HG02610 (cell line): ENCODE measurements around the gene DPYD.
A peak's percentile ranks its signal among the peaks of the same experiment; 100 is the strongest.

Source experiments
- ATAC-seq: cut with Tn5 transposase; IDR thresholded peaks from one replicate; pipeline ENCODE4 v1.9.1; 2021; ENCODE audit warnings: mild to moderate bottlenecking, moderate library complexity; ENCODE audit not compliant: unreplicated experiment

The DPYD gene

DNA sequence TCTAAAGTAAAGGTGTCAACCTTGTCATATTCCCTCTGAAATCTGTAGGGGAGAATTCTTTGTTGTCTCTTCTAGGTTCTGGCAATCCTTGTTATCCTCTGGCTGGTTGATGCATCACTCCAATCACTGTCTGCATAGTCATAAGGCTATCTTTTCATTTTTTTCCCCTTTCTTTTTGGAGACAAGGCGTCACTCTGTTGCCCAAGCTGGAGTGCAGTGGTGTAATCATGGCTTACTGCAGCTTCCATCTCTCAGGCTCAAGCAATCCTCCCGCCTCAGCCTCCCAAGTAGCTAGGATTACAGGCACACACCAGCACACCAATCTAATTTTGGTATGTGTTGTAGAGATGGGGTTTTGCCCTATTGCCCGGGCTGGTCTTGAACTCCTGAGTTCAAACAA is 12.9 kb downstream of the DPYD start:
- no peak for ATAC-seq

- ATAC-seq: no peak
Measured at GRCh38 chr1:97906567-97907241, 14.1 kb downstream of the DPYD start.

- no peak for ATAC-seq
Measured at GRCh38 chr1:97905141-97905940, 15.5 kb downstream of the DPYD start.

DNA sequence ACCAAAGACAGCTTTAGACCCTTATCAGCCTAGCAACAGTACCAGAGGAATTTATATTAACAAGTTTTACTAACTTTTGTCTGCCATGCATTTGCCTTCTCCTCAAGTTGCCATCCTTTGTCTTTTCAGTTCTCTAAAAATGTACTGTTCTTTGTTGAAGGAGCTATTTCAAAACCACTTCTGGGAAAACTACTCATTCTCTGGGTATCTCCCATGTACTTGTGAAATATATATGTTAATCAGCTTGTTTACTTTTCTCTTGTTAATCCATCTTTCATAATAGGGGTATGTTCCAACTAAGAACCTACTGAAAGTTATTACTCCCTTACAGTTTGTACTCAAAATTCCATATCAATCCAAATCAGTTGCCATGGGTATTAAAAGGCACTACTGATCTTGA is 16.3 kb downstream of the DPYD start:
- ATAC-seq: peak; percentile 67

GRCh38 chr1:97903626-97904025 is 17.2 kb downstream of the DPYD start:
- ATAC-seq: no peak

DNA sequence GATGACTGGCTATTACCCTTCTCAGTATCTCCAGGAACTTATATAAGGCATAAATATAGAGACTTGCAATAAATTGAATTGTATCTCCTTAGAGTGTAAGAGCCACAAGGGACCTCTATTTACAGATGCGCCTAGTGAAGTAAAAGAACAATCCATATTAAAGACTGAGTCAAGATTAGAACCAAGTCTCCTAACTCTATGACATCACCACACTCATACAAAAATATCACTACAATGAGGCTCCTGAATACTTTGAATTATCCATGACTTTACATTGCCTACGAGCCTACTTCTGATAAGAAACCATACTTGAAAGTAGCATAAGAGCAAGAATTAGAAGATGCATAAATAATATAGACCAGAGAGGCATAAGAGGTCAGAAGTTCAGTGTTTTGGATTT is 18.8 kb downstream of the DPYD start:
- no peak for ATAC-seq

DNA sequence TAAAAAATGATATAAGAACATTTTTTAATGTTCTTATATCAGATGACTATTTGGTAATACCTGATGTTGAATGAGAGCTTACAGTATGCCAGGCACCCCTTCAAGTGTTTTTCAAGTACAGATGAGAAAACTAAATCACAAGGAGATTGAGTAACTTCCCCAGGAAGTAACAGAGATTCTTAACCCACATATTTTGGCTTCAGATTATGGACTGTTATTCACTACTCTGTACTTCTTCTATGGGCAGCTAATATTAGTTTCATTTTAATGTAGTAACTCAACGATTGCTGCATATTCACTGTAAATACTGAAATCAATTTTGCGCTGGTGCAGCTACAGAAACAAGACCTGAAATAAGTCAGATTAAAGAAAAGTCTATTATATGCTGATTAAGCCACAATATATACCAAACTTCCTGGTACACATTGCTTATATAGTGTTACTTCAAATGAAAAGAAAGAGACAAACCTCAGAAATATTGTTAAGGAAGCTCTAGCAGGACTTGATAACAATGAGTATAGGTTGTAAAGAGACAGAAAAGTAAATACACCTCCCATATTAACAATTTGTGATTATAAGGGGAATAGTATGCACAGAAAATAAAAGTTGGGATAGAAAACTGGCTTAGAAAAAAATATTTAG is 19.7 kb downstream of the DPYD start:
- no peak for ATAC-seq

DNA sequence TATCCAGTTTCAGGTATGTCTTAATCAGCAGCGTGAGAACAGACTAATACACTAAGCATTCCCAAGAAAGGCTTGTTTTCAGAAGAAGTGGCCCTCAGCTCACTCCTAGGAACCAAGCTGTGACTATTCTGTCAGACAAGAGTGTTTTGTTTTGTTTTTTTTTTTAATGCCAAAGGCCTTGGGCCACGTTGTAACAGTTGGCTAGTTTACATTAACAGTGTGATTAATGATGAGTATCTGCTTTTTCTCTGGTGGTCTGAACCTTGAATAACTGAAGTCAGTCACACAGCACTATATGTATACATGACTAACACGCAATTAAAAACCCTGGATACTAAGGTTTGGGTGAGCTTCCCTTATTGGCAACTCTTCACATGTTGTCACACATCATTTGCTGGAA is 21.9 kb downstream of the DPYD start:
- no peak for ATAC-seq

GRCh38 chr1:97895278-97895677 is 25.6 kb downstream of the DPYD start:
- no peak for ATAC-seq

DNA sequence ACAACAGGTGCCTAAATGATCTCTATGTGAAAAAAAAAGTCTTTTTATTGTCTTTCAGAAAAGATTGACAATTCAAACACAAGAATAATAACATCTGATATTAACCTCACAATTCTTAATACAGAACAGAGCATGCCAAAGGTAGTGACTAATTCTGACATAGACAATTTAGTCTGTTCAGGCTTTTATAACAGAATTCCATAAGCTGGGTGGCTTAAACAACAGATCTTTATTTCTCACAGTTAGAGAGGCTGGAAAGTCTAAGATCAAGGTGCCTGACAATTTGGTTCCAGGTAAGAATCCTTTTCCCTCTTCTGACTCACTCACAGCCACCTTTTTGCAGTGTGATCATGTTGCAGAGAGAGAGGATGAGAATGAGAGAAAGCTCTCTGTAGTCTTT is 27.0 kb downstream of the DPYD start:
- ATAC-seq: no peak

DNA sequence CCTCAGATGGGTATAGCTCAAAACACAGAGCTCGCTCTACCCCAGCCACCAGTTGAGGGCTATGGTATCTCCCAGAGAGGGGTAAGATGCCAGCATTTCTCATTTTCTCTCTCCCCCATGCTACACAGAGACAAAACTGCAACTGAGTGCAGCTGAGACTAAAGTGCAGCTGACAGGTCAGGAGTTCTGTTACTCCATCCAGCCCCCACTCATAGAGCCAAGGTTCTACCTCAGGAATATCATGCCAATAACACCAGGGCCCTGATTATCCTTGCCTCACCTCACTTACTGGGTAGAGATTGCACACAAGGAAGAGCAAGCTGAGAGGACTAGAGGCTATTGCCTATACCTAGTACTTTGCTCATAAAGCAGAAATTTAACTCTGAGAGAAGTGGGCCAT is 34.6 kb downstream of the DPYD start:
- no peak for ATAC-seq

DNA sequence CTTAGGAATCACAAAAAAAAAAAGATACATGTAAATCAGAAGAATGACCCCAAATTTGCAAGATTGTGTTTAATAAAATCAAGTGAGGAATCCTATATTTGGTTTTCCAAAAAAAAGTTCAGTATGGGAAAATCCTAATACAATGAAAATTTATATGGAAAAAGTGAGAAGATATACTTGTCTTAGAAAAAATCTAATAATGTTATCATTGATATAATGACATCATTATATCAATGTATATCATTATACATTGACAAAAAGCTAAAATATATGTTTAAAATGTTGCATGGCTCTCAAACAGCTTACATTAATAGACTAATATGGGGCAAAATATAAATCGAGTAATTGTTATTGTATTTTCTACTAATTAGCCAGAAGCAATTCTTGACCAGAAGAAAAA is 37.0 kb downstream of the DPYD start:
- no peak for ATAC-seq

DNA sequence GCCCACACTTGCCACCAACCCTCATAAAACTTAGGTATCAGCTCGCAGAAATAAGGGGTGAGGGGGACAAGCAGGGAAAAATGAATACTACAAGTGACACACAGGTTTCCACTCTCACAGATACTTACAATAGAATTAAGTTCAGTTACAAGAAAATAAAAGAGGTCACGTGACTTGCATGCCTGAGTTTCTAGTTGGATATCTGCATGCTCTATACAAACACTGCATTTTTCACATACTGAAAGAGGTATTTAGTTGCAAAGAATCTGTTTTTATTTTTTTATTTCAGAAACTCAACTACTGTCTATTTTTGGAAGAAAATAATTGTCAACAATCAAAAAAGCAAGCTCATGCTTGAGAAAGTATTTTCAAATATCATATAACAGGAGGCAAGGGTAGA is 43.5 kb downstream of the DPYD start:
- ATAC-seq: no peak

- ATAC-seq: no peak
Measured at GRCh38 chr1:97875996-97876395, 44.8 kb downstream of the DPYD start.

DNA sequence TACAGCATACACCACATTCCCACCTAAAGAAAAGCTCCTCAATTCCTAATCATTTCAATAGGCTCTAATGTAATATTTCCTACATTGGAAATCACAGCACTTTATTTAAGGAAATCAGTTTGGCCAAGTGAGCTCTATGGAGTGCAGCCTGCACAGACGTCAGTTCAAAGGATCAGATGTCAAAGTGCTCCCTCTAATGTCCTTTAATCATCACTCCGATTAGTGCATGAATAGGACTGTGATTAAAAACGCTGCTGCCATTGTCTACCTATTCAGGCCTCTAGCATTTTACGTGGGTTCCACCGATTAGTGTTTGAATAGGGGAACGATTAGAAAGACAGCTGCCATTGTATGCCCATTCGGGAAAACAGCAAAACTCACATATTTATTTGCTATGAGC is 50.2 kb downstream of the DPYD start:
- ATAC-seq: no peak

- ATAC-seq: no peak
Measured at GRCh38 chr1:97869441-97869840, 51.4 kb downstream of the DPYD start.

- no peak for ATAC-seq
Measured at GRCh38 chr1:97867127-97867526, 53.7 kb downstream of the DPYD start.

DNA sequence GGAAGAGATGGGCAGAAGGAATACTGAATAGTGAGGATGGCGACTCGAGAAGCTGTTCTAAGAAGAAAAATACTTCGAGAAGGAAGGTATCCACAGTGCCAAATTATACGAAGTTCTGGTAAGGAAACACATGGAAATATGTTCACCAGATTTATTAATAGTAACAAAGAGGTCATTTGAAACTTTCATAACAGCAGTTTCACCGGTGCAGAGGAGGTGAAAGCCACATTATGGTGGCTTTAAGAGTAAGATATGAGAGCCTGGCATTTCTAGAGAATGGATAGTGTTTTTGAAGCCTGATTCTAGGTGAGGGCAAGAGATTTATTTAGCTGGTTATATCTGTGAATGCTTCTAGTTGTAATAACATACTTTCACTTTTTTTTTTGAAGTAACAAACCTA is 56.2 kb downstream of the DPYD start:
- ATAC-seq: peak; percentile 63

DNA sequence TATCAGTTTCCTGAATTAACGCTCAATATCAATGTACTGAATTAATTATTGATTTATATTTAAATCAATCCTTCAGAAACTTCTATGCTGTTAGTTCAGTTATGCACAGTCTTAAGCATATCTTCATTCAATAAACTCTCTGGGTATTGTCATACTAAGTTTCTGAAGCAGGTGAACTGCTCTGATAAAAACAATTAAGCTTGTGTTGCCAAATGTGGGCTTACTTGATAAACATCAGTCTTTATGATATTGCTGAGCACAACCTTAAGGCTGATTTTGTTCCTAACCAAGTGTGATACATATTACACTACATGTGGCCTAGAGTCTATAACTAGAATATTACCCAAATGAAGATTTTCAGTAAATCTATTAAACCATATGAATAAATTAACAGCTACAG is 67.6 kb downstream of the DPYD start:
- no peak for ATAC-seq

DNA sequence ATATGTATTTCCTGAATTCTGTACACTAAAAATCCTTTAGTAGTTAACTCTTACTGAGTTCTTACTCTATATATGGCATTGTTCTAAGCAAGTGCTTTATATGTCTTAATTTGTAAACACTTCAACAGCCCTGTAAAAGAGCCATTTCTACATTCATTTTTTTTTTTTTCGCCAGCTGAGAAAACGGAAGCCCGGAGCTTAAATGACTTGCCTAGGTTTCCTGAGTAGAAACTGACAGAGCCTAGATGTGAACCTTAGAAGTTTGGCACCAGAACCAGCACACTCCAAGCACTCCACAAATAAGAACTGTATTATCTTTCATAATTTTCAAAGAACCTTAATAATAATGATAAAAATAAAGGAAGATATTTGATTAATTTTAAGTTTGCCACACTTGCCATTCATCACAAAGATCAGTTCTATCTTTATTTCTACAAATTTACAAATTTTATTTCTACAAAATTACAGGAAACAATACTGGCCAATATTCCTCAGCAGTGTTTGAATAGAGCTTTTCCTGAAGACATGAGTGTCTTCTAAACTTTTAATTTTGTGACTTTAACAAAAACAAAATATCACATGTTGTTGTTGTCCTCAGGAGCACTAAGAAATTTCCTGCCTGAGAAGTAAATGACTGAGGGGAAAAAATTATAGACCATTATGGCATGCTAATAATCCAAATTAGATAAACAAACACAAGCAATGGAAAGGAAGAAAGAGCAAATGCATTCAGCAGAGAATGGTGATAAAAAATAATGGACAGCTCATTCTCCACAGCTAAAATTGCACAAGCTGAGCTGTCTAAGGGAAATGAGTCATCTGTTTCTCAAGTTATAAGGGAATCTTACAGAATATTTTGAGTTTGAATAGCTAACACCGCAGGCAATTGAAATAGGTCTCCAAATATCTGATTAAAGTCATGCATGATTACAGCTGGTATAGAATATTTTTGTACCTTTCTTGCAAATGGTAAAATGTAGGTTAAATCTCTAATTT is 71.2 kb downstream of the DPYD start:
- ATAC-seq: peak; percentile 57

- no peak for ATAC-seq
Measured at GRCh38 chr1:97845805-97846204, 75.0 kb downstream of the DPYD start.
